MG63 (cell line): ENCODE measurements around the gene AGAP1. TPM values are rescaled to one million over a fixed set of nuclear protein-coding genes. Genes with fewer than 3 reads are reported as not detected.

ENCODE experiments used
- DNase-seq: peaks from one replicate; pipeline ENCODE4 v3.0.0-alpha.2; 2020
- H3K27me3 ChIP-seq: fragments of 250-450 bp; sonication (Bioruptor Pico); 2 replicates; pipeline ENCODE4 v1.5.1; 2020; ENCODE audit warnings: mild to moderate bottlenecking, moderate library complexity
- H3K36me3 ChIP-seq: fragments of 250-450 bp; sonication (Bioruptor Pico); 2 replicates; pipeline ENCODE4 v1.5.1; 2020; ENCODE audit warnings: mild to moderate bottlenecking, moderate library complexity
- H3K4me3 ChIP-seq: fragments of 250-450 bp; sonication (Bioruptor Pico); 2 replicates; pipeline ENCODE4 v1.5.1; 2020; ENCODE audit warnings: mild to moderate bottlenecking, moderate library complexity
- H3K9me3 ChIP-seq: fragments of 250-450 bp; sonication (Bioruptor Pico); 2 replicates; pipeline ENCODE4 v1.5.1; 2020; ENCODE audit warnings: mild to moderate bottlenecking, moderate library complexity
- total RNA-seq: library from RNA; depleted of rRNA; stranded (reverse); fragments of >200 nt; shearing (Covaris generic); gene quantifications from 2 replicates; pipeline ENCODE4 v1.2.3, GENCODE V29; 2014; ENCODE audit warnings: low replicate concordance

The AGAP1 gene
- total RNA-seq, 1 experiment from 2014 or later = 8.8 TPM

DNA sequence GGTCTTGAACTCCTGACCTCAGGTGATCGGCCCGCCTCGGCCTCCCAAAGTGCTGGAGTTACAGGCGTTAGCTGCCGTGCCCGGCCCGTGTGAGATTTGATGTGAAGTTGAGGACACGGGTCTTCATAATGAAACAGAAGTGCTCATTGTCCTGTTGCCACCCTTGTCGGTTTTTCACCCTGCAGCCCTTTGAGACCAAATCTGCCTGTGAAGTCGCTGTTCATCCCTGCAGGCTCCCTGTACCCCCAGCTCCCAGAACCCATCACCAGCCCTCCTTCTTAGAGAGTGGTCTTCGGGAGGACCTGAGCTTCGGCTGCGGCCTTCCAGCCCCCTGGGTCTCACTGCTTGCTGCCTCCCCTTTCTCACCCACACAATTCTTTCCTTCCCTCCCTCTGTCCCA lies 349.1 kb downstream of the AGAP1 start:
- no peaks in the 10 kb centered on the region for H3K36me3 ChIP-seq
- H3K9me3 ChIP-seq = no peaks in the 10 kb centered on the region
- H3K4me3 ChIP-seq = no peak overlapping the region
- DNase-seq = no peak
- no peaks in the 10 kb centered on the region for H3K27me3 ChIP-seq

DNA sequence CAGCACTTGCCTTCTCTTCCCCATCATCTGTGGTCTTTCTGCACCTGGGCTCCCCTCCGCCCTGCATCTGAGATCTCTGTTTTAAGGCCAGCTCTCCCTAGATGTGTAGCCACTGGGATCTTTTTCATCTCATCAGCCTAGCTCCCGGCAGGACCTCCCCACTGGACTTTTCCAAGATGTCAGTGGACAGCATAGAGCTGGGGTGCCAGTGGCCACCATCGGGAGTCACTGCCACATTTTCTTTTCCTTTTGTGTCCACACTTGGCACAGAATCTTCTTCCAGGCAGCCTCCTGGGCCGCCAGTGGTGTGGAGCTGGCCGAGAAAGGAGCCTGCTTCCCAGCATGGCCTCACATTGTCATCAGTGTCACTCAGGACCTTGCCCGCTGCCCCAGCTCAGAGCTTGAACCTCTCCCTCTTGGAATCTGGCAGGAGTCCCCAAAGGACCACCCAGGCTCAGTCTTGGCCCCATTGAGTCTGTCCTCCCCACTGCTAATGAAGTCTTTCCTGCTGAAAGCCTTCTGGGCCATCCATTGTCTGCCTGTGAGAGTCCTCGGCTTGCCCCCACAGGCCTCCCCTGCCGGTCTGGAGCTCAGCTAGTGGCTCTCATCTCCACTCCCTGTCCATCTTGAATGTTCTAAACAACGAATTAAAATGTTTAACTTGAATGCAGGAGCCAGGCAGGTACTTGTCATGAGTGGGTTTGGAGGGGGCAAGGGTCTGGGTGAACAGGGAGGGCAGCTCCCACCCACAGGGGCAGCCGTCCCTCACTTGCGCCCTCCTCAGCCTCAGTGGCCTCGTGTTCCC lies 349.9 kb downstream of the AGAP1 start:
- DNase-seq = no peak
- H3K27me3 ChIP-seq = no peaks in the 10 kb centered on the region
- H3K36me3 ChIP-seq = no peaks in the 10 kb centered on the region
- no peaks in the 10 kb centered on the region for H3K9me3 ChIP-seq
- H3K4me3 ChIP-seq = no peak overlapping the region

DNA sequence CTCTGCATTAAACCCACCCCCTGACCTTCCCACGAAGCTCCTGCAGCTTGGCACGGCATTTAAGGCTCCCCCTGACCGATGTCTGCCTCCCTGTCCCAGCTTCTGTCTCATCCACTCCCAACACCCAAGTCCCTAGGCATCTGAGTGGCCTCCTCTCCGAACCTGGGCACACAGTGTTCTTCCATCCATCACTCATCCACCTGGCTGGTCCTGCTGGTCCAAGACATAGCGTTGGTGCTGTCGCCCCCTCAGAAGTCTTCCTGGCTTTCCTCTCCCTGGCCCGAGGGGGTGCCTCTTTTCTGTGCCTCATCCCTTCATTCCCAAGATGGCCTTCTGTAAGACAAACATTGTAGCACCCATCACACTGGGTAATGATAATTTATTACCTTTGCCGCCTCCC lies 350.7 kb downstream of the AGAP1 start:
- no peak for DNase-seq
- Histone ChIP-seq H3K27me3 (no peaks in the 10 kb centered on the region), H3K9me3 (no peaks in the 10 kb centered on the region), H3K36me3 (no peaks in the 10 kb centered on the region), H3K4me3 (no peak overlapping the region)

- Histone ChIP-seq H3K4me3 (no peak overlapping the region), H3K27me3 (no peaks in the 10 kb centered on the region), H3K36me3 (no peaks in the 10 kb centered on the region), H3K9me3 (no peaks in the 10 kb centered on the region)
- DNase-seq = no peak
Measured at GRCh38 chr2:235845245-235845644, 351.4 kb downstream of the AGAP1 start.

DNA sequence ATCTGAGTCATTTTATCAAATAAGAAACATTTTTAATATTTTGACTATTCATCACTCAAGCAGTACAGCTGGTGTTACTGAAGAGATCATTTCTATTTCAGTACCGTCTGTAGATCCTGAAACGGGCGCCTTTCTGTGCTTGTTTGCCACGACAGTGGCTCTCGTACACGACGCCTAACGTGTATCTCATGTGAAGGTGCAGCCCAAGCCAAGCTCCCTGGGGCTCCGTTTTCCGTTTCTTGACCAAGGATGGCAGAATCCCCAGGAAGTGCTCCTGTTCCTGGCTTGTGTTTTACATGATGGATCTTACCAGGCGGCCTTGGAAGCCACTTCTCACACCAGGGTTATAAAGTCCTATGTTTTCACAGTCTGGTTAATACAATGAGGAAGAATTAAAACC lies 353.7 kb downstream of the AGAP1 start:
- Histone ChIP-seq H3K9me3 (no peaks in the 10 kb centered on the region), H3K27me3 (no peaks in the 10 kb centered on the region), H3K4me3 (no peak overlapping the region), H3K36me3 (no peaks in the 10 kb centered on the region)
- DNase-seq = no peak

DNA sequence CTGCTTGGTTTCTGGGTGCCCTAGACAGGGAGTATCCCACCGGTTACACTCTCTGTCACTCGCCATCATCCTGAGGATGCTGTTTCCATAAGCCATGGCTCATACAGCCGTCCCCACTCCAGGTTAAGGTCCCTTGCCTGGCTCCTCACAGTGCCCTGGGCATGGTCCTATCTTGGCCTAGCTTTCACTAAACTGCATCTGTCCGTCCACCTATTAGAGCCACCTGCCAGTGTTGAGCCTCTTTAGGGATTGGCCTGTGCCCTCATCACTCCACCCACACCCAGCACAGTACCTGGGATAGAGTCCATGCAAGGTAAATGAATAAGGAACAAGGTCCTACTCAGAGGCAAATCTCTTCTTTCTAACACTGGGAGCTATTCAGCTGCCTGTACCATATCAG lies 354.2 kb downstream of the AGAP1 start:
- H3K9me3 ChIP-seq = no peaks in the 10 kb centered on the region
- H3K36me3 ChIP-seq = no peaks in the 10 kb centered on the region
- no peaks in the 10 kb centered on the region for H3K27me3 ChIP-seq
- H3K4me3 ChIP-seq = no peak overlapping the region
- no peak for DNase-seq

DNA sequence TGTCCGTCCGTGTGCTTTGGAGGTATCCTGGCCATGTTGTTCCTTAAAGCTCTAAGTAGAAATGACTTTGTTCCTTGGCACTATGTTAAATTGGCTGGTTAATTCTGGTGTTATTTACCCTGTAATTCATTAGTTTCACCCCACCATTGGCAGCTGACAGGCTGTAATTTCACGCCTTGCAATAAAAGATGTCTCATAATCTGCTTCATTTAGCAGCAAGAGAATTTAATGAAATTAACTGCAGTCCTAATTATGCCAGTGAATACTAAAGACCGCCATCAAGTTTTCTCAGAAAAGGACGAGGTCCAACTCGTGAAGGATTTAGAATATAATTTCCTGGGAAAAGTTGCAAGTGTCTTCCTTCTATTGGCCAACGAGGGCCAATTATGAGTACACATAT lies 355.1 kb downstream of the AGAP1 start:
- no peaks in the 10 kb centered on the region for H3K9me3 ChIP-seq
- H3K4me3 ChIP-seq = no peak overlapping the region
- DNase-seq = no peak
- H3K27me3 ChIP-seq = no peaks in the 10 kb centered on the region
- H3K36me3 ChIP-seq = no peaks in the 10 kb centered on the region

DNA sequence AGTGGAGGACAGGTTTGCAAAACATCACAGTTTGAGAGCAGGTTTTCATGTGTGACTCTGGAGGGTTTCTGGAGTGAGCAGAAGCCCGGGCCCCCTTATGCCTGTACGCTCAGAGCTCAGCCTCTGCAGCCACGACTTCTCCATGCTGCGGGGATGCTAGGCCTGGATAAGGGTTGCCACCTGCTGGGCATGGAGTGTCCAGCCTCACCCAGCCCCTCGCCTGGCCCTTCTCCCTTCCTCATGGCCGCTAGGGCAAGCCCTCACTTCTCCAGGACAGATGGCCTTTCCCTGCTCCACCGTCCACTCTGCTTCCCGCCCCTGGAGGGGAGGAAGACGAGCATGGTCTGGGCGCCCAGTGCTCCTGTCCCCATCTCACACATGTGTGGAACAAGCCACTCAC lies 355.6 kb downstream of the AGAP1 start:
- DNase-seq = no peak
- Histone ChIP-seq H3K27me3 (no peaks in the 10 kb centered on the region), H3K4me3 (no peak overlapping the region), H3K36me3 (no peaks in the 10 kb centered on the region), H3K9me3 (no peaks in the 10 kb centered on the region)

DNA sequence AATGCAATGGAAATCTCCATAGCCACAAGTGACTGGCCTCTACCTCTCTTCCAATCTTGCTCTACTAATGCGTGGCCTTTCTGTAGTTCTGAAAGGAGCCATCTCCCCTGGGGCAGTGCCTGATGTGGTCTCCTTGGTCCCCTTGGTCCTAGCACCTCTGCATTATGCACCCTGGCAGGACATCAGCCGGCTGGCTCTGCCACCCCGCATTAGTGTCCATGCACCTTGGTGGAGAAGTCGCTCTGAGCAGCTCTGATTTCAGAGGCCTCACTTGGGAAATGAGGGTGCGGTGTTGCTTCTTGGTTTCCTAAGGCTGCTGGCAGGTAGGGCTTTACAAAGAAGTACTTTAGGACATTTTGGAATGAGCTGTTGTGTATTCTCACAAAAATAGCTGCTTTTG lies 356.4 kb downstream of the AGAP1 start:
- Histone ChIP-seq H3K9me3 (no peaks in the 10 kb centered on the region), H3K36me3 (no peaks in the 10 kb centered on the region), H3K4me3 (no peak overlapping the region), H3K27me3 (no peaks in the 10 kb centered on the region)
- no peak for DNase-seq

DNA sequence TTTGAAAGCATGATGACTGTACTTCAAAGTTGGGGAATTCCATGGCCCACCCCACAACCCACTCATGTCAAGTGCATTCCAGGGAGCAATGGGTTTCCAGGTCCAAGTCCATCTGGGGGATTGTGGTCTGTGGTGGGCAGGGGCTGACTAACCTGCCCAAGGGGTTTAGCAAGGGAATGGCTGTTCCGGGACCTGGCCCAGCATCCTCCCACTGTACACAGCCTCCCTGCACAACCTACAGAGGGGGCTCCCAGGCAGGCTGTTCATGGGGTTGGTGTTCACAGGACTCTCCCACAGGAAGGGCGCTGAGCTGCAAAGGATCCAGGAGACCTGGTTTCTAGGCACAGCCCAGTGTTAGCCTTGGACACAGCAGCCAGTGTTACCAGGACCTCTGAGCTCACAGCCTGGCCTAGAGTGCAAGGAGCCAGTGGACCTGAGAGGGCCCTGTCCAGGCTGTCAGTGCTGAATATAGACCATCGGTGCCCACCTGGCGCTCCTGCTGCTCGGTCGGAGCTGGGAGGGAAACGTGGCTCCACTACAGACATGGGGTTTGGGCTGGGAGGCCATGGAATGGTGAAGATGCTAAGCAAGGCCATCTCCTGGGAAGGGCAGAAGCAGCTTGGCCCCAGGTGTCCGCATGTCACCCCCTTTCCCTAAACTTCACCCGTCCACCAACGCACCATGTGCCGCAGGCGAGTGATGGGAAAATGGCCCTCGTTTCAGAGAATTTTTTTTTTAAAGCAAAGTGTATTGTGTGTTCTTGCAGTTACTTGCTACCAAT lies 357.1 kb downstream of the AGAP1 start:
- Histone ChIP-seq H3K27me3 (no peaks in the 10 kb centered on the region), H3K36me3 (no peaks in the 10 kb centered on the region), H3K9me3 (no peaks in the 10 kb centered on the region), H3K4me3 (no peak overlapping the region)
- no peak for DNase-seq

DNA sequence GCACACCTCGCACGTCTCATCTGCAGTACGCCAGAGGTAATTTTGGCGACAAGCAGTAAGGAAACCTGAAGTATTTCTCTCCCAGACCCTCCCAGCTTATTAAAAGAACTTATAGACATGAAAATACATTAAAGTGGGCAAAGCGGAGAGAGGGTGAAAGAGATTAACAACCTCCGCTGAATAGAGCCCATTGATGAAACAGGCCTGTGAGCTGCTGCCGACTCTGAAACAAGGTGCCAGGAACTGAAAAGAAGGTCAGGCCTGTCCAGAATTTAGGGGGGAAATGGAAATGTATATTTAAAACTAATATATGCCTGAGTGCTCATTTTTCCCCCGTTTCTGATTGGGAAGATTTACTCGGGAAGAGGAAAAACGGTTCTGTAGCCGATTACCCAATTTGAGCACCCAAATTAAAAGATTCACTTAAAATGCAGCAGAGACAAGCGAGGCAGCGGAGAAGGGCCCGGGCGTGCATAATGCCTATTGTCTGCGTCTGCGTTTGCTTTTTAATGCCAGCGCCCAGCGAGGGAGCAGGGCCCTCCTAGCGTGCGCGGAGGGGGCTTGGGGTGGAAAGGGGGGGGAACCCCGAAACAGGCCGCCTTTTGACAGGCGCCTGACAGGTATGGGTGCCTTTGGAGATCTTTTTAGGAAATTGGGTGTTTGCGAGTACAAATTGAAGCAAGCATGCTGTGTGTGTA lies 358.1 kb downstream of the AGAP1 start:
- no peak overlapping the region for H3K4me3 ChIP-seq

GRCh38 chr2:235852526-235852920 lies 358.7 kb downstream of the AGAP1 start:
- no peak for DNase-seq
- H3K27me3 ChIP-seq = no peaks in the 10 kb centered on the region
- H3K36me3 ChIP-seq = no peaks in the 10 kb centered on the region
- H3K9me3 ChIP-seq = no peaks in the 10 kb centered on the region
- H3K4me3 ChIP-seq = no peak overlapping the region

More for the DNA sequence above, 358.1 kb downstream of the AGAP1 start:
- Histone ChIP-seq H3K27me3 (no peaks in the 10 kb centered on the region), H3K36me3 (no peaks in the 10 kb centered on the region), H3K9me3 (no peaks in the 10 kb centered on the region)
- DNase-seq = no peak

DNA sequence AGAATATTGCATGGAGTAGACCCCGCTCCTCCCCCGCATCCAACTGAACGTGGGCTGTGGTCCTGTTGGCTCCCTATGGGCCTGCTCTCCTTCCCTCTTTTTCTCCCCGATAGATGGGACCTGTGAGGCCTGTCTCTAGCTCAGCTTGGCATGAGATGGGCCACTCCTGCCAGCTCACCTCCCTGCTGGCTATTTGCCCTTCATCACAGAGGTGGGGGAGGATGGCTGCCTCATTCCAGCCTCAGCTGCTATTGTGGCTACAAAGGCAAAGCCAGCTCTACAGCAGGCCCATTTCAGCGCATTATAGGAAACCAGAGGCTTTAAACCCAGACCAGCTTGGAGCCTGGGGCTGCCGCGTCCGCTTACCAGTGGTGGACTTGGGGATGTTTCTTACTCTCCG lies 360.4 kb downstream of the AGAP1 start:
- H3K27me3 ChIP-seq = no peaks in the 10 kb centered on the region
- DNase-seq = no peak
- H3K9me3 ChIP-seq = no peaks in the 10 kb centered on the region
- H3K36me3 ChIP-seq = no peaks in the 10 kb centered on the region
- H3K4me3 ChIP-seq = no peak overlapping the region

DNA sequence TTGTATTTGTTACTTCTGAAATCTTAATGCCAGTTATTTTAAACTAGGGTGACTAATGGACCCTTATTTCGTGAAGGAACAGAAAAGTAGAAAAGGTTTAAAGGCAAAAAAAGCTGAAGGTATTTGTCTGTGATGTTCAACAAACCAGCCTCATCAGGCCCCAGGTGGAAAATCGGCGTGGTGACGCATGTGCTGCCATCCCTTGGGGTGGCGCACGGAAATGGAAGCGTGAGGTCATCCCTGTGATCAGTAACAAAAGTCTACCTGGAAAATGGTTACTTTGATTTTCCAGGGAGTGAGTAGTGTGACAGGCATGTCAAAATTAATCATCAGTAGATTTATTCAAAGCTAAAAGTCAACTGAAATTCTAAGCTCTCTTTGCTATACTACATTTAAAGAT lies 361.2 kb downstream of the AGAP1 start:
- Histone ChIP-seq H3K36me3 (no peaks in the 10 kb centered on the region), H3K9me3 (no peaks in the 10 kb centered on the region), H3K4me3 (no peak overlapping the region), H3K27me3 (no peaks in the 10 kb centered on the region)
- DNase-seq = no peak

DNA sequence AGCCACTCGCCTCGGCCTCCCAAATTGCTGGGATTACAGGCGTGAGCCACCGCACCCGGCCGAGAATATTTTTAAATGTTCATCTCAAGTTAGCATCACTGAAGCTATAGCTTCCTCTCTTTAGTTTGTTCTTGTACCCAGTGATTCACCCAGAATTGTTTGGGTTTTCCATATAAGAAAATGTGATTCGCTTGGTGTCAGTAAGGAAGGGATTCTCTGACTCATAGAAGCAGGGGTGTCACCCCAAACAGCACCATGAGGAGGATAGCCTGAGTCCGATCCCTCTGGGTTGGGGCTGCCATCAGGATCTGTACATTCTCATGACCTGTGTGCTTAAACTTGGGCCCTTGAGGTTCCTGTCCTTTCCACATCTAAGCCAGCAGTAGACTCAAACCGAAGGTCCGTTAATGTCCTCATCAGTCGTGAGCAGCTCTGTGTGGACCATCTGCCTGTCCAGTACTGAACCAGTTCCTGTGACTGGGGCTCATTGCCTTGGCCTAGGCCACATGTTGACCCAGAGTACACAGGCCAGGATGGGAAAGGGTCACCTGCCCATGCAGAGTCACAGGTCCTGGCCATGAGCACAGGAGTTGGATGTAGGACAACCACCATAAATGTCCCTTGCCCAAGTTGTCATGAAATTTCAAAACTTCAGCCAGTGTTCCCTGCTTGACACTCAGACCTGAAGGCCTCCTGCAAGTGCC lies 362.5 kb downstream of the AGAP1 start:
- Histone ChIP-seq H3K4me3 (no peak overlapping the region), H3K27me3 (no peaks in the 10 kb centered on the region), H3K36me3 (no peaks in the 10 kb centered on the region), H3K9me3 (no peaks in the 10 kb centered on the region)
- no peak for DNase-seq

- Histone ChIP-seq H3K36me3 (no peaks in the 10 kb centered on the region), H3K27me3 (no peaks in the 10 kb centered on the region), H3K4me3 (no peak overlapping the region), H3K9me3 (no peaks in the 10 kb centered on the region)
- no peak for DNase-seq
Measured at GRCh38 chr2:235857598-235857997, 363.8 kb downstream of the AGAP1 start.

DNA sequence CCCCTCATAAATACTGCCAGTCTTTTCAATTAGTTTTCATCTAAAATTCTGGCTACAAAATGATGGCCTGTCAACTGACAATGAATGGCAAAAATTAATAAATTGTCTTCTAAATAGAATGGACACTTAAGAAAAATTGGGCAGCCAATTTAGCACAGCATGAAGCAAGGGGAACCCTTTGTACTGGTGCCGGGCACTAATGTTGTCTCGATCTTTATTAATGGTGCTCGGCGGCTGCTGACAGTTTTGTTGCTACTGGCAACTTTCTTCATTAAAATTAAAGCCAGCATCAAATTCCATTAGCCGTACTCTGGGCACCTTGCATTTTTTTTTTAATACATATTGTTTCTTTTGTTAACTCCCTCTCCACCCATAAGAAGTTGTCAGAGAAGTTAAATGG lies 365.0 kb downstream of the AGAP1 start:
- Histone ChIP-seq H3K4me3 (no peak overlapping the region), H3K9me3 (no peaks in the 10 kb centered on the region), H3K36me3 (no peaks in the 10 kb centered on the region), H3K27me3 (no peaks in the 10 kb centered on the region)
- DNase-seq = no peak
